Ishikawa (cell line): ENCODE results near the gene CYS1.
A peak's percentile ranks its signal among the peaks of the same experiment; 100 is the strongest.

ENCODE experiments used
- CEBPB ChIP-seq: IDR thresholded peaks from 2 replicates; pipeline ENCODE4 v1.6.1; 2012
- CREB1 ChIP-seq: IDR thresholded peaks from 2 replicates; pipeline ENCODE4 v1.6.1; 2012; ENCODE audit warnings: low read depth
- EGR1 ChIP-seq: IDR thresholded peaks from 2 replicates; pipeline ENCODE4 v1.6.1; 2012
- EP300 ChIP-seq: IDR thresholded peaks from 2 replicates; pipeline ENCODE4 v1.6.1; 2012; ENCODE audit warnings: borderline replicate concordance
- FOXM1 ChIP-seq: IDR thresholded peaks from 2 replicates; pipeline ENCODE4 v1.6.1; 2012; ENCODE audit warnings: low read depth, borderline replicate concordance
- MAX ChIP-seq: IDR thresholded peaks from 2 replicates; pipeline ENCODE4 v1.6.1; 2012
- NFIC ChIP-seq: IDR thresholded peaks from 2 replicates; pipeline ENCODE4 v1.6.1; 2012
- RAD21 ChIP-seq: IDR thresholded peaks from 2 replicates; pipeline ENCODE4 v1.6.1; 2012; ENCODE audit warnings: low read depth
- TAF1 ChIP-seq: IDR thresholded peaks from 2 replicates; pipeline ENCODE4 v1.6.1; 2012; ENCODE audit warnings: low read depth, mild to moderate bottlenecking
- TCF12 ChIP-seq: IDR thresholded peaks from 2 replicates; pipeline ENCODE4 v1.6.1; 2012; ENCODE audit warnings: low read depth
- TEAD4 ChIP-seq: IDR thresholded peaks from 2 replicates; pipeline ENCODE4 v1.6.1; 2012
- YY1 ChIP-seq: IDR thresholded peaks from 2 replicates; pipeline ENCODE4 v1.6.1; 2012; ENCODE audit warnings: low read depth
- ZBTB7A ChIP-seq: IDR thresholded peaks from 2 replicates; pipeline ENCODE4 v1.6.1; 2012; ENCODE audit warnings: low read depth
- TF ChIP-seq, protein P1 (sequence below): IDR thresholded peaks from 2 replicates; pipeline ENCODE4 v1.6.1; 2012; ENCODE audit warnings: low read depth, mild to moderate bottlenecking
- TF ChIP-seq, protein P2 (sequence below): IDR thresholded peaks from 2 replicates; pipeline ENCODE4 v1.6.1; 2012

Gene CYS1

GRCh38 chr2:10046931-10047330 lies 33.3 kb downstream of the CYS1 start:
- TF ChIP-seq EGR1: no peak

DNA sequence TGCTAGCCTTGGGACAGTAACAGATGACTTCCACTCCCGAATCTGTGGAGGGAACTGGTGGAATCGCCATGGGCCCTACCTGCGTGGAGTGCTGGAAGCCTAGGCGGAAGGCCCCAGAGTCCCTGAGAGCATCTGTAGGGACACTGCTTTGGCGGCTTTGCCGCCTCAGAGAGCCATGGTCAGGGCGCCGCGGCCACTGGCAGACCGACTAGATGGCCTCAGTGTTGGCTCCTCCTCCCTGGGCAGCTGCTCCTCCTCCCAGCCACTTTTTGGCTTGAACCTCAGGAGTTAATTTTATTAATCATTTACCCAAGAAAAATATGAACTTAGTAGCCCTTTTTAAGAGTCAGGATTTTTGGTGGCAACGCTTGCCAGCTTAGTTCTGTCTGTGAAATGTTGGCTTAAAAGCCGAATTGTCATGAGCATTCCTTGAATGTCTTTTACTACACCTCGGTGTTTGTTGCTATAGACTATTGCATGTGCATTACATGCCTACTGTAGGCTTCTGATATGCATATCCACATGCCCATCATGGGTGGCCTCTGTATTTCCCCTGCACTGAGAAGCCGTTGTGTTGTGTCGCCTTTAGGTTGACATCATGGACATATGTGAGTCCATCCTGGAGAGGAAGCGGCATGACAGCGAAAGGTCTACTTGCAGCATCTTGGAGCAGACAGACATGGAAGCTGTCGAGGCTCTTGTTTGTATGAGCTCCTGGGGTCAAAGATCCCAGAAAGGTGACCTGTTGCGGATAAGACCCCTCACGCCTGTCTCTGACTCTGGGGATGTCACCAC lies 34.5 kb downstream of the CYS1 start:
- TF ChIP-seq TCF12: no peak
- no peak for TF ChIP-seq ZBTB7A
- TF ChIP-seq TEAD4: no peak
- TF ChIP-seq MAX: no peak
- TF ChIP-seq, protein P1, sequence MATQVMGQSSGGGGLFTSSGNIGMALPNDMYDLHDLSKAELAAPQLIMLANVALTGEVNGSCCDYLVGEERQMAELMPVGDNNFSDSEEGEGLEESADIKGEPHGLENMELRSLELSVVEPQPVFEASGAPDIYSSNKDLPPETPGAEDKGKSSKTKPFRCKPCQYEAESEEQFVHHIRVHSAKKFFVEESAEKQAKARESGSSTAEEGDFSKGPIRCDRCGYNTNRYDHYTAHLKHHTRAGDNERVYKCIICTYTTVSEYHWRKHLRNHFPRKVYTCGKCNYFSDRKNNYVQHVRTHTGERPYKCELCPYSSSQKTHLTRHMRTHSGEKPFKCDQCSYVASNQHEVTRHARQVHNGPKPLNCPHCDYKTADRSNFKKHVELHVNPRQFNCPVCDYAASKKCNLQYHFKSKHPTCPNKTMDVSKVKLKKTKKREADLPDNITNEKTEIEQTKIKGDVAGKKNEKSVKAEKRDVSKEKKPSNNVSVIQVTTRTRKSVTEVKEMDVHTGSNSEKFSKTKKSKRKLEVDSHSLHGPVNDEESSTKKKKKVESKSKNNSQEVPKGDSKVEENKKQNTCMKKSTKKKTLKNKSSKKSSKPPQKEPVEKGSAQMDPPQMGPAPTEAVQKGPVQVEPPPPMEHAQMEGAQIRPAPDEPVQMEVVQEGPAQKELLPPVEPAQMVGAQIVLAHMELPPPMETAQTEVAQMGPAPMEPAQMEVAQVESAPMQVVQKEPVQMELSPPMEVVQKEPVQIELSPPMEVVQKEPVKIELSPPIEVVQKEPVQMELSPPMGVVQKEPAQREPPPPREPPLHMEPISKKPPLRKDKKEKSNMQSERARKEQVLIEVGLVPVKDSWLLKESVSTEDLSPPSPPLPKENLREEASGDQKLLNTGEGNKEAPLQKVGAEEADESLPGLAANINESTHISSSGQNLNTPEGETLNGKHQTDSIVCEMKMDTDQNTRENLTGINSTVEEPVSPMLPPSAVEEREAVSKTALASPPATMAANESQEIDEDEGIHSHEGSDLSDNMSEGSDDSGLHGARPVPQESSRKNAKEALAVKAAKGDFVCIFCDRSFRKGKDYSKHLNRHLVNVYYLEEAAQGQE: no peak
- TF ChIP-seq YY1: no peak
- TF ChIP-seq NFIC: no peak
- TF ChIP-seq EP300: no peak
- TF ChIP-seq TAF1: no peak
- no peak for TF ChIP-seq FOXM1
- TF ChIP-seq, protein P2, sequence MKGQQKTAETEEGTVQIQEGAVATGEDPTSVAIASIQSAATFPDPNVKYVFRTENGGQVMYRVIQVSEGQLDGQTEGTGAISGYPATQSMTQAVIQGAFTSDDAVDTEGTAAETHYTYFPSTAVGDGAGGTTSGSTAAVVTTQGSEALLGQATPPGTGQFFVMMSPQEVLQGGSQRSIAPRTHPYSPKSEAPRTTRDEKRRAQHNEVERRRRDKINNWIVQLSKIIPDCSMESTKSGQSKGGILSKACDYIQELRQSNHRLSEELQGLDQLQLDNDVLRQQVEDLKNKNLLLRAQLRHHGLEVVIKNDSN: no peak
- no peak for TF ChIP-seq CEBPB
- no peak for TF ChIP-seq EGR1
- no peak for TF ChIP-seq CREB1
- TF ChIP-seq RAD21: no peak

- TF ChIP-seq NFIC (no peak), EGR1 (peak; percentile 76), TCF12 (peak; percentile 11; the same call in 1 of the 2 replicates), MAX (peak; percentile 97), TAF1 (no peak), CREB1 (0 out of 2 replicates have a peak, but pooled peaks have one; percentile 27), TEAD4 (no peak), ZBTB7A (no peak), EP300 (no peak), YY1 (no peak), RAD21 (no peak)
- TF ChIP-seq, protein P2: no peak; the same call in 1 of the 2 replicates
- TF ChIP-seq, protein P1: peak; percentile 2; the same call in 1 of the 2 replicates
Observed at GRCh38 chr2:10043906-10044601, 36.2 kb downstream of the CYS1 start.

GRCh38 chr2:10043256-10043905 lies 36.8 kb downstream of the CYS1 start, which contains the start of gene KLF11:
KLF11 (plus strand) TSS chr2:10043550; CDS start chr2:10043717, 167 bp downstream.
- TF ChIP-seq MAX (peak; percentile 97), YY1 (no peak), CEBPB (no peak), TAF1 (no peak)
- TF ChIP-seq, protein P2: peak; percentile 88
- TF ChIP-seq, protein P1: 0 out of 2 replicates have a peak, but pooled peaks have one; percentile 2
